CD4-positive, alpha-beta T cell (primary cell): Measurements from ENCODE around the gene XYLT1. TPM values are rescaled to one million over a fixed set of nuclear protein-coding genes. Genes with fewer than 3 reads are reported as not detected.

Experiments
- ATAC-seq: fragments of 200-7000 bp; cut with Tn5 transposase; one replicate; pipeline ENCODE4 v1.10.0; 2022; ENCODE audit warnings: mild to moderate bottlenecking; ENCODE audit not compliant: poor library complexity
- CTCF ChIA-PET: fragments of 350-600 bp; sonication (Branson Sonifier 250); formaldehyde crosslinking; loops from one replicate; lab custom pipeline; 2021; ENCODE audit warnings: antibody characterized with exemption, inconsistent platforms; lab: Charles Lee
- POLR2A ChIA-PET: fragments of 350-600 bp; sonication (Branson Sonifier 250); formaldehyde crosslinking; loops from one replicate; lab custom pipeline; 2021; ENCODE audit warnings: antibody characterized with exemption, inconsistent platforms; lab: Charles Lee
- DNase-seq, 14 experiments: peaks; one replicate each; pipeline ENCODE4 v3.0.0-alpha.2; 2013 to 2020; ENCODE audit warnings: mixed read lengths in 2 of 14
- H3K27ac ChIP-seq, 2 donors: one replicate each; pipeline versions ENCODE4 v1.5.1 to v1.7.0; 2013; ENCODE audit warnings: low read length in 2 of 2, low read depth in 1 of 2, mild to moderate bottlenecking in 1 of 2
- H3K27me3 ChIP-seq, 2 experiments: 1 replicate in 1 of 2; 2 replicates in 1 of 2; pipeline versions ENCODE4 v1.6.1 to v1.7.0; 2013; ENCODE audit warnings: low read length in 2 of 2, control low read depth in 1 of 2, mild to moderate bottlenecking in 1 of 2, moderate library complexity in 1 of 2; ENCODE audit not compliant: insufficient read depth in 2 of 2, control insufficient read depth in 1 of 2
- H3K36me3 ChIP-seq: one replicate; pipeline ENCODE4 v1.6.1; 2013; ENCODE audit warnings: low read length, control low read depth; ENCODE audit not compliant: insufficient read depth
- H3K4me1 ChIP-seq: one replicate; pipeline ENCODE4 v1.6.1; 2013; ENCODE audit warnings: low read length, control low read depth; ENCODE audit not compliant: insufficient read depth
- H3K4me3 ChIP-seq: one replicate; pipeline ENCODE4 v1.5.1; 2013; ENCODE audit warnings: mild to moderate bottlenecking, low read length, moderate library complexity
- H3K9me3 ChIP-seq, 2 experiments: 1 replicate in 1 of 2; 2 replicates in 1 of 2; pipeline versions ENCODE4 v1.6.1 to v1.7.0; 2013; ENCODE audit warnings: low read length in 2 of 2, mild to moderate bottlenecking in 2 of 2, control low read depth in 1 of 2, moderate library complexity in 1 of 2; ENCODE audit not compliant: control insufficient read depth in 1 of 2, insufficient read depth in 1 of 2
- H3K27ac Mint-ChIP-seq: one replicate; pipeline ENCODE4 v1.8.0; 2020; ENCODE audit warnings: mixed read lengths
- H3K27me3 Mint-ChIP-seq: one replicate; pipeline ENCODE4 v1.8.0; 2021; ENCODE audit warnings: mixed read lengths
- H3K36me3 Mint-ChIP-seq: one replicate; pipeline ENCODE4 v1.8.0; 2021; ENCODE audit warnings: low read depth, mixed read lengths
- H3K4me1 Mint-ChIP-seq: one replicate; pipeline ENCODE4 v1.8.0; 2021; ENCODE audit warnings: low read depth, mixed read lengths
- H3K4me3 Mint-ChIP-seq: one replicate; pipeline ENCODE4 v1.8.0; 2020; ENCODE audit warnings: mild to moderate bottlenecking, mixed read lengths
- H3K9me3 Mint-ChIP-seq: one replicate; pipeline ENCODE4 v1.8.0; 2020; ENCODE audit warnings: mixed read lengths
- CTCF ChIP-seq: fragments of 200-600 bp; IDR thresholded peaks from one replicate; pipeline ENCODE4 v1.8.0; 2022; ENCODE audit warnings: antibody characterized with exemption, mild to moderate bottlenecking
- intact Hi-C, 2 experiments: fragments of 100-400 bp; cut with DNase I in 1 of 2; cut with micrococcal nuclease in 1 of 2; formaldehyde crosslinking; loops; one replicate each; pipeline versions ENCODE4 v1.15.1 to v1.9.0; 2023 to 2025; cut with DNase I, micrococcal nuclease
- total RNA-seq, 174 experiments: library from RNA in 2 of 174; stranded (reverse) in 2 of 174; gene quantifications; one replicate each; pipeline ENCODE4 v1.2.3 and lab custom pipeline; 2021 to 2026

Gene XYLT1
- total RNA-seq, 2 experiments from 2014 or later, result 26.0 to 27.1 TPM

GRCh38 chr16:17413508-17413907, 57.3 kb downstream of the XYLT1 start:
- no peak for TF ChIP-seq CTCF
- Histone ChIP-seq H3K27ac (no peak overlapping the region), H3K4me3 (no peak overlapping the region), H3K27me3 (no peaks in the 10 kb centered on the region), H3K9me3 (peaks cover 0 to 2% of the 10 kb centered on the region in 2 experiments), H3K36me3 (no peaks in the 10 kb centered on the region), H3K4me1 (peaks cover 48% of the 10 kb centered on the region)
- CTCF ChIA-PET, result no interaction called here
- intact Hi-C loops, result no loop called here
- DNase-seq (no peak), ATAC-seq (no peak)
- peaks cover 65% of the 10 kb centered on the region for H3K4me1 Mint-ChIP-seq
- H3K9me3 Mint-ChIP-seq, result no peaks in the 10 kb centered on the region
- POLR2A ChIA-PET, result no interaction called here
- H3K4me3 Mint-ChIP-seq, result no peak overlapping the region
- H3K27me3 Mint-ChIP-seq, result no peaks in the 10 kb centered on the region
- H3K27ac Mint-ChIP-seq, result no peak overlapping the region
- peaks cover 4% of the 10 kb centered on the region for H3K36me3 Mint-ChIP-seq

- H3K27ac Mint-ChIP-seq, result no peak overlapping the region
- TF ChIP-seq CTCF, result no peak
- ChIA-PET CTCF (no interaction called here), POLR2A (no interaction called here)
- Histone ChIP-seq H3K9me3 (peaks cover 0 to 5% of the 10 kb centered on the region in 2 experiments), H3K4me1 (peaks cover 48% of the 10 kb centered on the region), H3K27ac (no peak overlapping the region), H3K4me3 (no peak overlapping the region), H3K36me3 (peaks cover 3% of the 10 kb centered on the region), H3K27me3 (no peaks in the 10 kb centered on the region)
- no peaks in the 10 kb centered on the region for H3K9me3 Mint-ChIP-seq
- no peak for ATAC-seq
- H3K36me3 Mint-ChIP-seq, result peaks cover 6% of the 10 kb centered on the region
- peaks cover 62% of the 10 kb centered on the region for H3K4me1 Mint-ChIP-seq
- no peak for DNase-seq
- intact Hi-C loops, result no loop called here
- no peaks in the 10 kb centered on the region for H3K27me3 Mint-ChIP-seq
- no peak overlapping the region for H3K4me3 Mint-ChIP-seq
Measured at GRCh38 chr16:17412791-17413190, 58.0 kb downstream of the XYLT1 start.

GRCh38 chr16:17412221-17412620, 58.5 kb downstream of the XYLT1 start:
- TF ChIP-seq CTCF, result no peak
- Histone ChIP-seq H3K27me3 (no peaks in the 10 kb centered on the region), H3K4me1 (peaks cover 43% of the 10 kb centered on the region), H3K27ac (no peak overlapping the region), H3K36me3 (peaks cover 3% of the 10 kb centered on the region), H3K4me3 (no peak overlapping the region), H3K9me3 (peaks cover 0 to 5% of the 10 kb centered on the region in 2 experiments)
- peaks cover 9% of the 10 kb centered on the region for H3K36me3 Mint-ChIP-seq
- ChIA-PET CTCF (no interaction called here), POLR2A (no interaction called here)
- ATAC-seq, result no peak
- peaks cover 56% of the 10 kb centered on the region for H3K4me1 Mint-ChIP-seq
- DNase-seq, result no peak
- H3K27ac Mint-ChIP-seq, result no peak overlapping the region
- no peaks in the 10 kb centered on the region for H3K9me3 Mint-ChIP-seq
- H3K27me3 Mint-ChIP-seq, result no peaks in the 10 kb centered on the region
- intact Hi-C loops, result no loop called here
- H3K4me3 Mint-ChIP-seq, result no peak overlapping the region
